IPS-NIHi11 (cell line): ENCODE measurements around the gene ORC5.
"Not testable (repeated sequence)": the region's sequence is repeated elsewhere in the genome, so short reads cannot be mapped to it uniquely, and the experiment has no call there.

Source experiments
- DNase-seq: peaks from one replicate; pipeline ENCODE4 v3.0.0; 2012; ENCODE audit warnings: mixed read lengths, low spot score

The ORC5 gene

GRCh38 chr7:104185346-104185745 is 22.5 kb downstream of the ORC5 start:
- no peak for DNase-seq

- DNase-seq, result no peak
Measured at GRCh38 chr7:104179178-104179577, 28.6 kb downstream of the ORC5 start.

DNA sequence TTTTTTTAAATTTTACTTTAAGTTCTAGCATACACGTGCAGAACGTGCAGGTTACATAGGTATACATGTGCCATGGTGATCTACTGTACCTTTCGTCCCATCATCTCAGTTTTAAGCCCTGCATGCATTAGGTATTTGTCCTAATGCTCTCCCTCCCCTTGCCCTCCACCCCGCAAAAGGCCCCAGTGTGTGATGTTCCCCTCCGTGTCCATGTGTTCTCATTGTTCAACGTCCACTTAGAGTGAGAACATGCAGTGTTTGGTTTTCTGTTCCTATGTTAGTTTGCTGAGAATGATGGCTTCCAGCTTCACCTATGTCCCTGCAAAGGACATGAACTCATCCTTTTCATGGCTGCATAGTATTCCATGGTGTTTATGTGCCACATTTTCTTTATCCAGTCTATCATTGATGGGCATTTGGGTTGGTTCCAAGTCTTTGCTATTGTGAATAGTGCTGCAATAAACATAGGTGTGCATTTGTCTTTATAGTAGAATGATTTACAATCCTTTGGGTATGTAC is 30.2 kb downstream of the ORC5 start:
- not testable (repeated sequence) for DNase-seq

GRCh38 chr7:104176332-104176731 is 31.5 kb downstream of the ORC5 start:
- DNase-seq, result no peak

DNA sequence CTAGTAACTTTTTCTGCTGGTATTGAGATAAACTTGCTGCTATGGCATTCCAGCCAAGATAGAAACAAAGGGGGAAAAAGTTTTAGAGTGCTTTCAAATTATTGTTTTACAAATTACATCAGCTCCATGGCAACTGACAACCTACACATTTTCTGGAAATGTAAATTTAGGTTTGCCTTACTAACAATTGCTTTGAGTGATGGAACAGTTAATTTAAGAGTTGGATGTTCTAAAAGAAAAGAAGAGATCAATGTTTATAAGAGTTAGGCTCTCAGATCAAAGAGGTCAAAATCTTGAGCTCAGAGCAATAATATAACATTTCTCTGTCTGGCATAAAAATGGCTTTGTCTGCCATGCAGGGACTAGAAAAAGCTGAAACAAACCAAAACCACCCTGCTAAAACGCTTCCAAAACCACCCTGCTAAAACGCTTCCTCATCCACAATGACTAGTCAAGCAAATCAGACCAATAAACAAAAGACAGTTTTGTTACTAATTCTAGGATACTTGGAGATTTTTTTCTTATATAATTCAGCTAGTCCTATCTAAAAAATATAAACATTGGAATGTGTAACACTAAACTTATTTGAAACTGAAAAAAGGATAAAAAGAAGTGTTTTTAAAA is 32.3 kb downstream of the ORC5 start:
- DNase-seq, result no peak

DNA sequence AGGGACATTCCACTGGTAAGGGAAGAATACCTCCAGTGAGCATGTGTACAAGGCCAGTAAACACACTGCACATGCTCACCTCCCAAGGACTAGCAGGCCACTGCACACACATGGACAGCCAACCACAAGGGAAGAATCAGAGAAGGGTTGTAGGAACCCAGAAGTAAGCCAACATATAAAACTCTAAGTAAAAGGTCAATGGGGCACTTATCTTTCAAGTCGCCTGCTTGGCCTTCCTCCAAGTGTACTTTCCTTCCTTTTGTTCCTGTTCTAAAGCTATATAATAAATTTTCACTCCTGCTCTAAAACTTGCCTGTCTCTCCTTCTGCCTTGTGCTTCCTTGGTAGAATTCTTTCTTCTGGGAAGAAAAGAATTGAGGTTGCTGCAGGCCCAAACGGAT is 33.0 kb downstream of the ORC5 start:
- DNase-seq, result no peak

GRCh38 chr7:104162081-104162480 is 45.7 kb downstream of the ORC5 start:
- DNase-seq, result no peak

DNA sequence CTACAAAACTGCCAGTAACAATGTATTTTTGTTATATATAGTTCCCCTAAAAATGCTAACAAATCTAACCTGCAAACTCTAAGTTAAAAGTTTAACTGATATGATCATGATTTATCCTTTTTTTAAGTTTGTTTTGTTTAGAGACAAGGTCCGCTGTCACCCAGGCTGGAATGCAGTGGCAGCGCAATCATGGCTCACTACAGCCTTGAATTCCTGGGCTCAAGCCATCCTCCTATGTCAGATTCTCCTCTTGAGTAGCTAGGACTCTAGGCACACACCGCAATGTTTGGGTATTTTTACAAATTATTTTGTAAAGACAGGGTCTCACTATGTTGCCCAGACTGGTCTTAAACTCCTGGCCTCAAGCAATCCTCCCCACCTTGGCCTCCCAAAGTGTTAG is 46.6 kb downstream of the ORC5 start:
- DNase-seq, result no peak

DNA sequence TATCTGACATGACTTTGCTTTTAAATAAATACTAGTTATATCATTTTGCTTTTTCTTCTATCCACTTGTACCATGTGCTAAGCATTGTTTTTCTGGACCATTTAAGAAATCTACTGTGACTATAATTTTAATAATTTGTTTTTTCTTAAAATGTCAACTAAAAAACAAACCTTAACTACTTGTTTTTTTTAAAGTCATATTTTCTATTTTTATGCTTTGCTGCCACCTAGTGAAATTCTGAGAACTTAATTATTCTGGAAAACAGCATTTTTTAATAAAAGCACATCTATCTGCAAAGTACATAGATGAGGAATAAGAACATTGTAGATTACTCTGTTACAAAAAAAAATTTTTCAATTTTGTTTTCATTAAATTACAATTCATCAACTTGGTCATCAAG is 47.4 kb downstream of the ORC5 start:
- DNase-seq, result no peak

- no peak for DNase-seq
Measured at GRCh38 chr7:104156842-104157277, 51.0 kb downstream of the ORC5 start.

DNA sequence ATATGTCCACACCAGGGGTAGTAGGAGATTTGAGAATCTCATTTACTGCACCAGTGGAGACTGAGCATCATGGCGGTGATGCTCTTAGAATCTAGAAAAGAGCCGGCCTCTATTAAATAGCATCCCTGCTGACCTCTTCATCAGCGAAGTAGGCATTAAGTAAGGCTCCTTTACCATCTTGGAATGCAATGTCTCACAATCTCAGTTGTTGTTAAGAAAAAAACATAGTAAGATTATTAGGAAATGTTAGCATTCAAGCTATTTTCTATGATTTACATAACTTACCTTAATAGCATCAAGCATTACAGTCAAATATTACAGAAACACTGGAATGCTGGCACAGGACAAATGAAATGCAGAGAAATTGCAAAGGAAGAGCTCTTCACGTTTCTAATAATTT is 54.5 kb downstream of the ORC5 start:
- DNase-seq, result no peak

DNA sequence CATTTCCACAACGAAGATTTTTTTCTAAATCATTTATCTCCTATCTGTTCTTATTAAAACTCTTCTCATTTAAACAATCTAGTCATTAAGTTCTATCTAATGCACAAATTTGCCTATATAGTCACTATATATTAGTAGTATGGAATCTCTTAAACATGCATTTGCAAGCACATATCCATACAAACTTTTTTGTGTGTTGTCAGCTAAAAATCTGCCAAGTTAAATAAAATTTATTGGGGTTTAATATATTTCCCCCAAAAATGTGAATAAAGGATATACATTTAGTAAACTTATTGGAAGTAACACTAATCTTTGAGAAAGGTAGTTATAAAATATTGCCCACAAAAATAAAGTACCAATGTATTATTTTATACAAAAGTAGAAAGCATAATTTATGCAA is 55.3 kb downstream of the ORC5 start:
- DNase-seq, result no peak

GRCh38 chr7:104150470-104150869 is 57.3 kb downstream of the ORC5 start:
- no peak for DNase-seq

GRCh38 chr7:104149822-104150221 is 58.0 kb downstream of the ORC5 start:
- no peak for DNase-seq

GRCh38 chr7:104142147-104142546 is 65.7 kb downstream of the ORC5 start:
- DNase-seq, result no peak

DNA sequence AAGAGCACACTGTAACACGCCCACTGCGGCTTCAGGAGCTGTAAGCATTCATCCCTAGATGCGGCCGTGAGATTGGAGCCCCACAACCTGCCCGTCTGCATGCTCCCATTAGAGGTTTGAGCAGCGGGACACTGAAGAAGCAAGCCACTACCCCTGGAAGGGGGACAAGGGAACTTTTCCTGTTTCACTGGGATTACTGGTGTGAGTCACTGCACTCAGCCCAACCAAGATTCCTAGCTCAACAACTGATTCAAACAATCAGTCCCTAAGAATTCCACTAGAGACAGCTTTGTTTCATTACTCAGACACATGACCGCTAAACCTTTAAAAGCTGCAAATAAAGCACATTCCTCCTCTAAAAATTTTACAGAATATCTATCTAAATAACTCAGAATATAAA is 69.8 kb downstream of the ORC5 start:
- DNase-seq, result no peak

DNA sequence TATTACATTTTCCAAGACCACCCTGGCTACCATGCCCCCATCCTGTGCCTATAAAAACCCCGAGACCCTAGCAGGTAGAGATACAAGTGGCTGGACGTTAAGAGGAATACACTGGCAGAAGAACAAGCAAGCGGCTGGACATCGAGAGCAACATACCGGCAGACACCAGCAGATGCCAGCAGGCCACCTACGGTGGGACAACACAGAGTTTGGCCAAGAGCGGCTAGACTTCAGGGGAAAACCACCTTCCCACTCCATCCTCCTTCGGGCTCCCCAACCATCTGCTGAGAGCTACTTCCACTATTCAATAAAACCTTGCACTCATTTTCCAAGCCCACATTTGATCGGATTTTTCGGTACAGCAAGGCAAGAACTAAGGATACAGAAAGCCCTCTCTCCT is 70.3 kb downstream of the ORC5 start:
- no peak for DNase-seq

GRCh38 chr7:104136981-104137380 is 70.8 kb downstream of the ORC5 start:
- DNase-seq, result no peak

GRCh38 chr7:104136561-104136960 is 71.3 kb downstream of the ORC5 start:
- no peak for DNase-seq

- no peak for DNase-seq
Measured at GRCh38 chr7:104135760-104136558, 71.9 kb downstream of the ORC5 start.

DNA sequence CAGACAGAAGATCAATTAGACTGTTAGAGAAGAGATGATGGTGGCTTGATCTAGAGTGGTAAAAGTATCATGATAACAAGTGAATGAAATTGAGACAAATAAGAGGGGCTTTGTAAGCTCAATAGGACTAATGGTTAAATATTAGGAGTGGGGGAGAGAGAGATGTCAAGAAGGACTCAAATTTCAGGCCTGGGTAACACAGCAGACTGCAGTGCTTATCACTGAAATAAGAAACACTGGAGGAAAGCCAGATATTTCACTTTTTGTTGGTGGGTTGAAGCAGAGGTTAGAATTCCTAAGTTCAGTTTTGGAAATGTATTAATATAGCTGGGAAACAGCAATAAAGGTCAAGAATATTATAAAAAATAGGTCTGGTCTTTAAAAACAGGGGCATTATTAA is 74.6 kb downstream of the ORC5 start:
- DNase-seq, result no peak

- DNase-seq, result no peak
Measured at GRCh38 chr7:104130726-104131125, 77.1 kb downstream of the ORC5 start.

DNA sequence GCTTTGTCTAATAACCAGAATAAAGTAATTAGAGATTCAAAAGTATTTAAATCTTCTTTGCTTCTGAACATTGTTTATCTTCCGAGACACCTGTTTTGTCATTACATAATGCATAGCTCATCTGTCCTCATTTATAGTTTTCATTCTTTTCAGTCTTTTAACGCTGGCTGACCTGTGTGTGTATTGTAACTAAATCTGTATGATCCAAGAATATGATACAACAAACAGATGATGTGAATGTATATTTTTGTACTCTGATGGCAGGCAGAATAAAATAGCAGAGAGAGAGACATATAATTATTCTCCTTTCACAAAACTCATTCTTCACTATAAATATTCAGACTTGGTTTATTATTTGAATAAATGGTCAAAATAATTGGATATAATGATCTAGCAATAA is 80.6 kb downstream of the ORC5 start:
- DNase-seq, result no peak

GRCh38 chr7:104126411-104126841 is 81.4 kb downstream of the ORC5 start:
- no peak for DNase-seq
